ENCODE measurements around the gene OR6K2.
"Not testable (repeated sequence)": the region's sequence is repeated elsewhere in the genome, so short reads cannot be mapped to it uniquely, and the experiment has no call there.

OR6K2 gene

DNA sequence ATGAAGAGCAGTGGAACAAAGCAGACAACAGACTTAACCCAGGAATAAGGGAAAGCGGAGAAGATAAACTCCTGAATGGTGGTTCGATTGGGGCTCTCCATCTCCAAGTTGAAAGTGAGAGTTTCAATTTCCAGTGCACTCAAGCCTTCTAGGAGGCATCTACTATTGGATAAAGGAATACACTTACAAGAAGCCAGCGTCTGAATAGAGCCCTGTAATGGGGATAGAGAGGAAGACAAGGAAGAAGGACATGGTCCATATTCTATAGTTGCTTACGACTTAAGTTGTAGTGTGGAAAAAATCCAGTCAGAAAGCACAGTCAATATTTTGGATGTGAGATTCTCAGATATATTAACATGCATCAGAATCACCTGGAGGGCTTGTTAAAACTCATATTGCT lies at the start of gene OR6K2:
TSS of gene OR6K2 (minus strand) at position 101 of the 400 bp plus-strand sequence. CDS start at position 101, 0 bp downstream.
- no peak for DNase-seq

DNA sequence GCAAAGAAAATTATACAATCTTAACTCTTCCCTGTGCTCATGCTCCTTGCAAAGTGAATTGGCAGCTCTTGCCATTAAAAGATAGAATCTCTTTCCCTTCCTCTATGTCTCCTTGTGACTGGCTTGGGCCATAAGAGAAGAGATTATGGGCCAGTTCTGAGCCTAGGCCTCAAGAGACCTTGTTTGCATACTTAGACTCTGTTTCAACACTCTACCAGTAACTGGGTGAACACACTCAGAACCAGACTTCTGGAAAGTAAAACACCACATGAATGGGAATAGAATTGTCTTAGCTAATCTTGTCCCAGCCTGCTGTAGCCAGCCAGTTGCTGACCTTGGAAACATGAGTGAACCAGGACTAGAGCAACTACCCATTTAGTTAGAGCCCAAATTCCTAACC lies 35.4 kb upstream of the OR6K2 start:
- no peak for DNase-seq

DNA sequence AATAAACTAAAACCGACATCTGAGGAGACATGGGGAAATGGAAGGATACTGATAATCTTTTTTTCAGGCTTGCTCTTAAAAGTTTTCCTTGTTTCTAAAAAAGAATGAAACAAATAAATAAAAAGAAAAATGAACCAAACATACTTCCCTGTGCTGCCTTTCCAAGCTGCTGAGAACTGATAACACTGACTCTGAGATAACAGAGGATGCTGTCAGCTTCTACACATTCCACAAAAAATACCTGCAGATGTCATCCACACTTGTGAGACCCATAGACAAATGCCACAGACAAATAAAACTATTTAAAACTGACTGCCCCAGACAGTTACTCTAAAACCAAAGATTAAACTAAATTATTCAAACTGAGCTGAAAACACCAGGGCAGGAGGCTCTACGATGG lies 32.1 kb upstream of the OR6K2 start:
- no peak for DNase-seq

DNA sequence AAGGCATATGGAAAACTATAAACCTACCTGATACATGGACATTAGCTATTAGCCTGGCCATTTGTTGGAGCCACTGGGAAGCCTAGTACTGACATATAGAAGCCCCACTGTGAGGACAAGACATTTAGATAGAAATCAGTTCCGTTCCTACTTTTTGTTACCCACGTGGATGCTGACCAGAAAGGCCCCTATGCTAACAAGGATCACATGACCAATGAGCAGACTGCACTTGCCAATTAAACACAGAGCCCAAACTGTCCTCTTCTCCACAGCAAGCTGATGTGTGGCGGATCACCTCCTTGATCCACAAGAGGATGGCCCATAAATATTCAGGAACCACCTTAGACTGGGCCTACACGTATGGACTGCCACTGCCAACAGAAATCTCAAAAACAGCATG lies 31.3 kb upstream of the OR6K2 start:
- no peak for DNase-seq

DNA sequence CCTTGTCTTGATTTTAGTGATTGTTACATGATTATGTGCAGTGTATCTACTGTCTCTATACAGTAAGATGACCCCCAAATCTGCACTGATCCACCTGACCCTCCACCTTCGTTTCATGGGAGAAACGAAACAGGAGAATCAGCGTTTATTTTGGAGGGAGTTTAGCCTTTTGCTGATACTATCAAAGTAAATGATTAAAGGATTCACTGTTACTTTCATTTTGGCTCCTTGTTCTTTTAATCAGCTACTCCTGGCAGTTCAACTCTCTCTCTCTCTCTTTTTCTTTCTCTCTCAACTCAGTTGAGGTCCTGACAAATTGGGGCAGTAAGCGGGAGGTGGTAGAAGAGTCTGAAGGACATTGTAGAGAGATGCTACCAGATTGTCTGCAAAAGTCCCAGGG lies 30.0 kb upstream of the OR6K2 start:
- no peak for DNase-seq

DNA sequence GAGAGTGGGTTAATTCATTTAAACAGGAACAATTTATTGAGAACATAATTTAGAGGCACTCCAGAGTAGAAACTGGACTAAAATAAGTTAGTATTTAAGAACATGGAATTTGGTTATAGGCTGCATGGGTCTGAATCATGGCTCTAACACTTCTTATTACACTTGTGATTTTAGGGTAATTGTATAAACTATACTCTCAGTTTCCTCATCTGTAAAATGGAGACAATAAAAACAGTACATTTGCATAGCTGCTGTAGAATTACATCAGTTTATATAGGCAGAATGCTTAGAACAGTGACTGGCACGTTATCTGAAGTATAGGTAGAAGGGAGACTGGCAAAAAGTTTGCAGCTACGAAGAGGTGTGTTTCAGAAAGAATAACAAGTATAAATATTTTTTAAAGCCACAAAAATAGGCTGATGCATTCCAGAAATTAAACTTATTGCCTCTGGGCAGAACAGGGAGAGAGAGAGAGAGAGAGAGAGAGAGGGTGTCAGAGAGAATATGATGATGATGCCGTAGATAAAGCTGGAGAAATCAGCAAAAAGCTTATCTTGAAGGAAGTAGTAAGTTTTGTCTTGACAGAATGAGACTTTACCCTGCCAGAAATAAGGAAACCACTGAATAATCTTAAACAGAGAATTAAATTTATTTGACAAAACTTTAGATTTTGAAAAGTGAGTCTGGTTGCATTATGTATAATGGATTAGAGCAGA lies 28.2 kb upstream of the OR6K2 start:
- no peak for DNase-seq

GRCh38 chr1:158724442-158724841 lies 24.0 kb upstream of the OR6K2 start:
- DNase-seq = no peak

DNA sequence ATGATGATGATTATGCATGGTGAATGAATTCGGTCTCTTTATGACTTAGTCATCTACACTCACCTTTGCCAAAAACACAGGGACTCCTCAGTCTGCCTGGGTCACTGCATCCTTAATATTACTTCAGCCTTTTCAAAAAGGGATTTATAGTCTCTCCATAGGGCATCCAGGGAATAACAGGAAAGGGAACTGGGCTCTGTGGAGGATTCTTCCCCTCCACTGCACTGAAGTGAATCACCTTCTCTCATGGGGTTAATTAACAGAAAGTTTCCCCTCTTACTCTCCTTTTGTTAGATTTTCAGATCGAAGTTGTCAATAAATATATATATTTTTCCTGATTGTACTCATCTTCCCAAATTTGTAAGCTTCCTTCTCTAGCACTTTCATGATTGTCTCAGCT lies 20.2 kb upstream of the OR6K2 start, which contains the start of gene OR6K3:
TSS of gene OR6K3 (minus strand) at position 101 of the 400 bp plus-strand sequence. CDS start 2,605 bp downstream, outside the sequence.
- DNase-seq = no peak

- no peak for DNase-seq
Measured at GRCh38 chr1:158719664-158720063, 19.2 kb upstream of the OR6K2 start.

DNA sequence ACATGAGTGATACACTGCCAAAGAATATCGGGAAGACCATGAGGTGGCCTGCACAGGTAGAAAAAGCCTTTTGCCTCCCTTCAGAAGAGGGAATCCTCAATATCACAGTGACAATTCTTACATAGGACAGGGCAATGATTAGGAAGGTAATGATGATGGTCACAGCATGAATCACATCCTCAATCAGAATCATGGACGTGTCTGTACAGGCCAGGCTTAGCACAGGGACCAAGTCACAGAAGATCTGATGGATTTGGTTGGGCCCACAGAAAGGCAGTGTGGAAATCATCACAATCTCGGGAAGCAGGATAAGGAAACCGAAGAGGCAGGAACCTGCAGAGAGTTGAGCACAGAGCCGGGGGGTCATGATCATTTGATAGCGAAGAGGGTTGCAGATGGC lies 16.9 kb upstream of the OR6K2 start:
- DNase-seq = no peak

DNA sequence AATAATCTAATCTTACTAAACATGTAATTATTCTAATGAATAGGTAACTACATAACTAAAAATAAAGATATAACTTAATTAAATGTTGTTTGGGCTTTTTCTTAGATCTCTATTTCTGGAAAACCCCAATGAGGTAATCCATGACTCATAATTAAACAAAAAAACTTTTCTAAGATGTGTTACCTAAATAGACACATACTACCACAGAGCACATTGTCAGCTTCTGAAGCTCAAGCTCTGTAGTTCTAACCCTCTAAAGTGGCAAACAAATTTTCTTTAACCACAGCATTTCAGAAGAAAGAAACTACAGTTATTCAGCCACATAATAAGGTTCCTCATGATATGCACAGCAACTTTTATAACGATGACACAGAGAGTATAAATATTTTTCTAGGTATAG lies 15.9 kb upstream of the OR6K2 start:
- DNase-seq = no peak

DNA sequence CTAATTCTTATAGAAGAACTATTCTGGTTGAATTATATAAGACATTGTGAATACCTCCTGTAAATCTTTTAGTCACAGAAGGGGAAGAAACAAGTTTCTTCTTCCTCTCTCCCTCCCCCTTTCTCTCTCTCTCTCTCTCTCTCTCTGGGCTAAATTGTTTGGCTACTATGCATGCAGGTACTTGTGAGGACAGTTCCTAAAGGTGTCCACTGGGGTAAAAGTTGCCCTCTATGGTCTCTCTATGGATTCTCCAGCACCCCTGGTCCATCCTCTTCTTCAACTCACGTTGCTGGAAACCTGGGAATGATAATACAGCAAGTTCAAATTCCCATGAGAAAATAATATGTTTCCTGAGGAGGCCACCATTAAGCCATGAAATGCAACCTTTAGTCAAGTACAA lies 14.3 kb upstream of the OR6K2 start:
- no peak for DNase-seq

GRCh38 chr1:158711098-158711497 lies 10.6 kb upstream of the OR6K2 start:
- DNase-seq = no peak

- DNase-seq = no peak
Measured at GRCh38 chr1:158706096-158706495, 5.6 kb upstream of the OR6K2 start.

DNA sequence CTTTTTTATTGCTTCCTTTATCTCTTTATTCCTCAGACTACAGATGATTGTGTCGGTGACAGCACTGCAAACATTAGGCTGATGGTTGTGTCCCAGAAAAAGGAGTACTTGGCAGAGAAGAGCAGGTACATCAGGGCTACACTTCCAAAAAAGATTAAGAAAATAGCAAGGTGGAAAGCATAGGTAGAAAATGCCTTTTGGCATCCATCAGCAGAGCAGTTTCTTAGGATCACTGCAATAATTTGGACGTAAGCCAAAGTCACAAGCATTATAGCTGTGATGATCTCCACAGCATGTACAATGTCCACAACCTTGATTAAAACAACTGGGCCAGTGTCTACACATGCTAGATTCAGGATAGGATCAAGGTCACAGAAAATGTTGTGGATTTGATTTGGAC lies 5.9 kb downstream of the OR6K2 start:
- DNase-seq = no peak

GRCh38 chr1:158692356-158692755 lies 8.1 kb downstream of the OR6K2 start:
- no peak for DNase-seq

DNA sequence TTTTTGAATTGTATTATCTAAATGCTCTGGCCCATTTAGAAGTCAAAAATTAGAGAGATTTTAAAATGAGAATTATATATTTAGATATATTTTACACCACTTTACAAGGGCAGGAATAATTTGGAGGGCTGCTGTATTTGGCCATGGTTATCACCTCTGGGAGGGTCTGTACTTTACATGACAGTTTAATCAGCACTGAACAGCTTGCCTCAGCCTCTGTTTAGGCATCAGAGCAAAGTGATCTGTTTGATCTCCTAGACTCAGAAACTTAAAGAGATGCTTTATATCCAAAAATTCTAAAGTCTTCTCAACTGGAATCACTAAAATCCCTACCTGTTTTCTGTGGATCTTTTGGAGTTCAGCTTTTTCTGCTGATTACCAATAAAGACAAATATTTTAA lies 8.5 kb downstream of the OR6K2 start:
- DNase-seq = no peak

DNA sequence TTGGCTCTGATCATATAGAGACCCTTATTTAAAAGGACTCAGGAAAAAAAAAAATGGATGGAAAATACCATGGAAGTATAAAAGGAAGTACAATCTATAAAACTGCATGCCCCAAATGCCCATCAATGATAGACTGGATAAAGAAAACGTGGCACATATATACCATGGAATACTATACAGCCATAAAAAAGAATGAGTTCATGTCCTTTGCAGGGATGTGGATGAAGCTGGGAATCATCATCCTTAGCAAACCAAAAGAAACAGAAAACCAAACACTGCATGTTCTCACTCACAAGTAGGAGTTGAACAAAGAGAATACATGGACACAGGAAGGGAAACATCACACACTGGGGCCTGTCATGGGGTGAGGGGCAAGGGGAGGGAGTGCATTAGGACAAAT lies 9.3 kb downstream of the OR6K2 start:
- DNase-seq = not testable (repeated sequence)

DNA sequence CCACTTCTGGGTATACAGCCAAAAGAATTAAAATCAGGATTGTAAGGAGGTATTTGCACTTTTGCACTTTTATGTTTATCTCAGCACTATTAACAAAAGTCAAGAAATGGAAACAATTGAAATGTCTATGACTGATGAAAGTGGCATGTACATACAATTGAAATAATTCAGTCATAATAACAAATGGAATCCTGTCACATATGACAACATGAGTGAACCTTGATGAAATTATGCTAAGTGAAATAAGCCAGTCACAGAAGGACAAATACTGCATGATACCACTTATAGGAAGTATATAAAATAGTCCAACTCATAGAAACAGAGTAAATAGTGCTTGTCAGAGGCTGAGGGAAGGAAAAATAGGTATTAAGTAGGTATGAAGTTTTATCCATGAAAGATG lies 10.6 kb downstream of the OR6K2 start:
- no peak for DNase-seq

- DNase-seq = no peak
Measured at GRCh38 chr1:158689110-158689509, 11.3 kb downstream of the OR6K2 start.

DNA sequence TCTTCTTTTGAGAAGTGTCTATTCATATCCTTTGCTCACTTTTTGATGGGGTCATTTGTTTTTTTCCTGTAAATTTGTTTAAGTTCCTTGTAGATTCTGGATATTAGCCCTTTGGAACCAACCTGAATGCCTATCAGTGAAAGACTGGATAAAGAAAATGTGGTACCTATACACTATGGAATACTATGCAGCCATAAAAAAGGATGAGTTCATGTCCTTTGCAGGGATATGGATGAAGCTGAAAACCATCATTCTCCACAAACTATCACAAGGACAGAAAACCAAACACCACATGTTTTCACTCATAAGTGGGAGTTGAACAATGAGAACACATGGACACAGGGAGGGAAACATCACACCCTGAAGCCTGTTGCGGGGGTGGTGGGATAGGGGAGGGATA lies 12.1 kb downstream of the OR6K2 start:
- DNase-seq = not testable (repeated sequence)

DNA sequence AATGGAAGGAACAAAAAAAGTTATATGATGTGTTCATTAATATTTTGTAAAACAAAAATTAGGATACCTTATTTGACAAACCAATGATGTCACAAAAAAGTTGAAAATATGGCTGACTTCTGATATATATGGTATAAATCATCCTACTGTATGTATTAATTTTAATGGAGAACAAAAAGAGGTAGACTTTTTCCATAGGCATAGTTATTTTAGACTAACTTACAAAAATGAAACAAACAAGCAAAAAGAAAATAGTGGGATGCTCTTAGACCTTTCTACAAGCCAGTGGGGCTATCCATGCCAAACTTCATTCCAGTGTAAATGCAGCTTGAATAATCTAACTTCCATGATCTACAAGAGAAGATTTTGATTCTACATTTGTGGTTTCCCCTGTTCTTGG lies 13.4 kb downstream of the OR6K2 start:
- DNase-seq = no peak

GRCh38 chr1:158686111-158687009 lies 14.1 kb downstream of the OR6K2 start, which contains the start of gene SPTA1:
Gene SPTA1 (minus strand): TSS chr1:158686715. CDS start chr1:158686517, 198 bp downstream.
- DNase-seq = no peak

DNA sequence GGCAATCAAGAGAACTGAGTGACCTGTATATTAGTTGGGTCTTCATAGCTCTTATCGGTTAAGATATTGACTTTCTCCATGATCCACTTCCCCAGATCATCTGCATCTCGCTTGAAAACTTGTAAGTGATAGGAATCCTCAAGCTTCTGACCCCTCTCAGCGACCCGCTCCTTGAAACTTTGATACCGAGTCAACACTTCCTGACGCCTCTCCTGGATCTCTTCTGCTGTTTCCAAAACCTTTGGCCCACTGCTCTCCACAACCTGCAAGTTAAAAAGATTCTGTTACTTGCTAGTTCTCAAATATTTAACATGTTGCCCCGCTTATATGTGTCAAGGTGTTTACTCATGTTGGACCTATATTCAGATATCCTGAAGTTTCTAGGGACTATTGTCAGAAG lies 15.4 kb downstream of the OR6K2 start:
- DNase-seq = no peak
